Epithelial cell of esophagus (primary cell): ENCODE measurements around the gene USP25.

Experiments
- DNase-seq: peaks from one replicate; pipeline ENCODE4 v3.0.0; 2010; ENCODE audit warnings: low read depth
- H3K4me3 ChIP-seq: 2 replicates; pipeline ENCODE4 v1.5.1; 2011; ENCODE audit warnings: mild to moderate bottlenecking, low read length, control low read depth
- CTCF ChIP-seq: IDR thresholded peaks from 2 replicates; pipeline ENCODE4 v1.5.1; 2011; ENCODE audit warnings: low read depth, mild to moderate bottlenecking, low read length, control low read depth, inconsistent platforms; ENCODE audit not compliant: insufficient read depth; ENCODE audit errors: missing control alignments

Gene USP25

DNA sequence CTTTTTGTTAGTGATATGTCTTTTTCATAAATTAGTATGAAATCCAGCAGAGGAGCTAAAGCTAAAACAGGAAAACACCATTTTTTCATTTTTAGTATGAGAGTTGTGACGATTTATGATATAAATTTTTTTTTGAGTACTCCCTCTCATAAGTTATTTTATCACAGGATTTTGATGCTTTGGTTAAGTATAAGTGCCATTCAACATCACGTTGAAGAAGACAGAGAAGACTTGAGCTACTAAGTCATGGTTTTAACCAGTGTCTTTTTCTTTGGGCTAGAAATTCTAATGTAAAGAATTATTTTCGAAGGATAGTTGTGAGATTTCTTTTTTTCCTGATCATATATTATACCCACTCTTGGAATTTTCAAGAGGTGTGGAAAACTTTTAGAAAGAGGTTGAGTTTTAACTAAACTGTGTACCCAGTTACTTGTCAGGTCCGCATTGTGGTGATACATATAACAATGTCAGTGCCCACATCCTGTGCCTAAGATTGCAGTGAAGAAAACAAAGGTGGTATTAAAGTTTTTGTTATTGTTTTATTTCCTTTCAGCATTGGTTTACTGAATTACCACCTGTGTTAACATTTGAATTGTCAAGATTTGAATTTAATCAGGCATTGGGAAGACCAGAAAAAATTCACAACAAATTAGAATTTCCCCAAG lies 93.8 kb downstream of the USP25 start:
- no peak overlapping the region for H3K4me3 ChIP-seq
- no peak for TF ChIP-seq CTCF
- DNase-seq: no peak

DNA sequence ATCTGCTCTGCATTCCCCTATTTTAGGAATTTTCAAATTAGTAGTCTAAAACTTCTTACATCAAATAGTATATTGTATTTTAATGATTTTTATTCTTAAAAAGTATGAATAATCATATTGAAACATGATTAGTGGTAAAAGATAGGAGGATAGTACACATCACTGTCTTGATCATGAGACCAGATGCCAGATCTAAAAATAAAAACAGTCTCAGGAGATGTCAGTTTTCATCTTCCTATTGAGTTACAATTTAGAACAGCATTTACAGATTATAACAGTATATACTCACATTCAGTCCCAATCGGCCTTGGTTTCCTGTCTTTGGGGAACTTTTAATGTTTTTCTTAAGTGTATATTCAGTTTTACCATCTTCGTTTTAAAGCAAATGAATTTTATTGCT lies 95.9 kb downstream of the USP25 start:
- TF ChIP-seq CTCF: no peak
- DNase-seq: no peak
- no peak overlapping the region for H3K4me3 ChIP-seq

GRCh38 chr21:15826147-15826780 lies 96.5 kb downstream of the USP25 start:
- peak; percentile 73 for TF ChIP-seq CTCF
- DNase-seq: peak; percentile 85
- H3K4me3 ChIP-seq: no peak overlapping the region

GRCh38 chr21:15826908-15827601 lies 97.3 kb downstream of the USP25 start:
- no peak overlapping the region for H3K4me3 ChIP-seq
- no peak for TF ChIP-seq CTCF
- no peak for DNase-seq

DNA sequence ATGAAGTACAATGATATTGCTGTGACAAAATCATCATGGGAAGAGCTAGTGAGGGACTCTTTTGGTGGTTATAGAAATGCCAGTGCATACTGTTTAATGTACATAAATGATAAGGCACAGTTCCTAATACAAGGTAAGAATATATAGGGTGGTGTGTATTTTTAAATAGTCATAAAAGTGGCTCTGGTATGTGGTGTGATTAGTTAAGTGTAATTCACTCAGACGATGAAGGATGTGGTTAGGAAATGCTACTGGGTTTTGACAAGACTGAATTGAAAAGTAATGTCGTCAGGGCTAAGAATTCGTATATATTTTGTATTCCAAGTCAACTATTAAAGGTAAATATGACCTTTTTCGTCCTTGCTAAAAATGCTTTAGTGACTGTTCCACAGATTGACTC lies 101.7 kb downstream of the USP25 start:
- no peak for DNase-seq
- no peak overlapping the region for H3K4me3 ChIP-seq
- no peak for TF ChIP-seq CTCF

DNA sequence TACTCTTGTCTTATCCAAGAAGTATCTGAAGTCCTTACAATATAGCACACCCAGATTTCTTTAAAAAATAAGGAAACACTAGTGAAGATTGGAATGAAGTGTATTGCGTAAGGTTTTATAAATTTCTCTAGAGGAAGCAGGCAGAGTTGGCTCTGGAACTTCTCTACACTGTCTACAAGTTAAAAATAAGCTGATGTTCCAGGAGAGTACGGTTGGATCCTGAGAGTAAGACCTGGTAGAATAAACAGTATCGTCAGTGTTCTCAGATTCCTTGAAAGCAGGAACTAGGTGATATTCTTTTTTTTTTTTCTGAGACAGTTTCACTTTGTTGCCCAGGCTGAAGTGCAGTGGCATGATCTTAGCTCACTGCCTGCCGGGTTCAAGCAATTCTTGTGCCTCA lies 107.9 kb downstream of the USP25 start:
- TF ChIP-seq CTCF: no peak
- H3K4me3 ChIP-seq: no peak overlapping the region
- DNase-seq: peak; percentile 12
